B cell (primary cell): ENCODE results near the gene NAV2. TPM values are rescaled to one million over a fixed set of nuclear protein-coding genes. Genes with fewer than 3 reads are reported as not detected.

Source experiments
- ATAC-seq: fragments of 200-7000 bp; cut with Tn5 transposase; one replicate; pipeline ENCODE4 v1.10.0; 2021; ENCODE audit warnings: low read depth, mild to moderate bottlenecking, moderate number of reproducible peaks, moderate library complexity
- CTCF ChIA-PET: fragments of 350-600 bp; sonication (Branson Sonifier 250); formaldehyde crosslinking; loops from one replicate; lab custom pipeline; 2021; ENCODE audit warnings: antibody characterized with exemption, inconsistent platforms; lab: Charles Lee
- POLR2A ChIA-PET: fragments of 350-600 bp; sonication (Branson Sonifier 250); formaldehyde crosslinking; loops from one replicate; lab custom pipeline; 2021; ENCODE audit warnings: antibody characterized with exemption; lab: Charles Lee
- DNase-seq: peaks from one replicate; pipeline ENCODE4 v3.0.0; 2013
- H2AFZ ChIP-seq: 2 replicates; pipeline ENCODE4 v1.6.1; 2012; ENCODE audit warnings: mild to moderate bottlenecking, low read depth, low read length; ENCODE audit not compliant: insufficient read depth, poor library complexity, severe bottlenecking
- H3K27ac ChIP-seq, 2 donors: 1 replicate in 1 of 2; 2 replicates in 1 of 2; pipeline ENCODE4 v1.5.1; 2012 to 2013; ENCODE audit warnings: low read length in 2 of 2, mild to moderate bottlenecking in 2 of 2, moderate library complexity in 1 of 2
- H3K27me3 ChIP-seq, 4 experiments: fragments of 200-600 bp in 1 of 4; sonication (generic) in 1 of 4; replicated peaks in 1 of 4; 1 replicate in 2 of 4; 2 replicates in 2 of 4; pipeline versions ENCODE4 v1.6.1 to v1.7.0; 2013 to 2016; ENCODE audit warnings: low read length in 3 of 4, mild to moderate bottlenecking in 2 of 4, mixed read lengths in 1 of 4, moderate library complexity in 1 of 4; ENCODE audit not compliant: insufficient read depth in 4 of 4, control insufficient read depth in 3 of 4; ENCODE audit errors: control extremely low read depth in 1 of 4
- H3K36me3 ChIP-seq, 2 experiments: replicated peaks in 1 of 2; 1 replicate in 1 of 2; 2 replicates in 1 of 2; pipeline versions ENCODE4 v1.6.1 to v1.7.1; 2013; ENCODE audit warnings: low read length in 1 of 2; ENCODE audit not compliant: insufficient read depth in 2 of 2, control insufficient read depth in 1 of 2; ENCODE audit errors: control extremely low read depth in 1 of 2, extremely low read depth in 1 of 2
- H3K4me1 ChIP-seq, 2 donors: fragments of 200-600 bp in 1 of 2; sonication (generic) in 1 of 2; 1 replicate in 1 of 2; 2 replicates in 1 of 2; pipeline versions ENCODE4 v1.5.1 to v1.6.1; 2013 to 2017; ENCODE audit warnings: low read length in 2 of 2; ENCODE audit not compliant: control insufficient read depth in 2 of 2, insufficient read depth in 2 of 2
- H3K4me2 ChIP-seq: replicated peaks from 2 replicates; pipeline ENCODE3; 2012; ENCODE audit warnings: mild to moderate bottlenecking, low read depth, low read length; ENCODE audit not compliant: poor library complexity, severe bottlenecking
- H3K4me3 ChIP-seq, 5 experiments: fragments of 200-600 bp in 1 of 5; sonication (generic) in 1 of 5; 1 replicate in 3 of 5; 2 replicates in 2 of 5; pipeline versions ENCODE4 v1.5.1 to v1.7.0; 2011 to 2016; ENCODE audit warnings: low read length in 4 of 5, mild to moderate bottlenecking in 4 of 5, low read depth in 2 of 5, control low read depth in 1 of 5, moderate library complexity in 1 of 5; ENCODE audit not compliant: insufficient read depth in 1 of 5; ENCODE audit errors: control extremely low read depth in 1 of 5, extremely low read depth in 1 of 5
- H3K79me2 ChIP-seq: fragments of 200-600 bp; sonication (generic); one replicate; pipeline ENCODE4 v1.6.0; 2016; ENCODE audit warnings: low read length; ENCODE audit not compliant: control insufficient read depth, insufficient read depth
- H3K9ac ChIP-seq: fragments of 200-600 bp; sonication (generic); 2 replicates; pipeline ENCODE4 v1.6.1; 2017; ENCODE audit warnings: mild to moderate bottlenecking, low read length, moderate library complexity
- H3K9me3 ChIP-seq, 3 donors: one replicate each; pipeline versions ENCODE4 v1.6.1 to v1.7.1; 2013; ENCODE audit warnings: low read length in 2 of 3; ENCODE audit not compliant: control insufficient read depth in 2 of 3, insufficient read depth in 1 of 3; ENCODE audit errors: control extremely low read depth in 1 of 3
- H4K20me1 ChIP-seq: 2 replicates; pipeline ENCODE4 v1.6.0; 2012; ENCODE audit warnings: mild to moderate bottlenecking, low read length; ENCODE audit not compliant: insufficient read depth, control insufficient read depth, poor library complexity, severe bottlenecking
- H3K27ac Mint-ChIP-seq: one replicate; pipeline ENCODE4 v1.8.0; 2021; ENCODE audit warnings: mixed read lengths
- H3K27me3 Mint-ChIP-seq: one replicate; pipeline ENCODE4 v1.8.0; 2021; ENCODE audit warnings: mixed read lengths
- H3K4me1 Mint-ChIP-seq: one replicate; pipeline ENCODE4 v1.8.0; 2021; ENCODE audit warnings: mixed read lengths
- H3K4me3 Mint-ChIP-seq: one replicate; pipeline ENCODE4 v1.8.0; 2021; ENCODE audit warnings: mixed read lengths
- H3K9me3 Mint-ChIP-seq: one replicate; pipeline ENCODE4 v1.8.0; 2022; ENCODE audit warnings: mixed read lengths; ENCODE audit not compliant: insufficient read depth
- EZH2 ChIP-seq: IDR thresholded peaks from 2 replicates; pipeline ENCODE4 v1.6.1; 2012; ENCODE audit warnings: borderline replicate concordance, low read depth, mild to moderate bottlenecking, moderate library complexity, low read length; ENCODE audit not compliant: insufficient read depth, poor library complexity, severe bottlenecking
- WGBS: methylation state at CpG from one replicate; pipeline ENCODE4 v1.1.5; 2013; ENCODE audit warnings: missing lambda C conversion rate; ENCODE audit not compliant: insufficient coverage; 5-methylcytosine and 5-hydroxymethylcytosine counted together
- intact Hi-C: fragments of 100-400 bp; cut with micrococcal nuclease; formaldehyde crosslinking; loops from one replicate; pipeline ENCODE4 v1.10.0; 2022
- polyA plus RNA-seq: library from polyadenylated mRNA; depleted of rRNA; stranded (reverse); fragments of >200 nt; gene quantifications from 2 replicates; pipeline ENCODE4 v1.2.3, GENCODE V29; 2012
- total RNA-seq, 2 donors: library from RNA; stranded (reverse); fragments of 120-200 nt in 1 of 2; gene quantifications; 1 replicate in 1 of 2; 2 replicates in 1 of 2; pipeline versions ENCODE4 v1.2.3 to v1.2.4, GENCODE V29; 2013 to 2022
- TF ChIP-seq, protein P1 (sequence below): fragments of 200-600 bp; IDR thresholded peaks from one replicate; pipeline ENCODE4 v1.8.0; 2022; ENCODE audit warnings: antibody characterized with exemption, mild to moderate bottlenecking

The NAV2 gene
- total and polyA plus RNA-seq, 2 donors (not counting 1 experiment from before 2014, with no cell fraction given), result 0.82 to 22.2 TPM

DNA sequence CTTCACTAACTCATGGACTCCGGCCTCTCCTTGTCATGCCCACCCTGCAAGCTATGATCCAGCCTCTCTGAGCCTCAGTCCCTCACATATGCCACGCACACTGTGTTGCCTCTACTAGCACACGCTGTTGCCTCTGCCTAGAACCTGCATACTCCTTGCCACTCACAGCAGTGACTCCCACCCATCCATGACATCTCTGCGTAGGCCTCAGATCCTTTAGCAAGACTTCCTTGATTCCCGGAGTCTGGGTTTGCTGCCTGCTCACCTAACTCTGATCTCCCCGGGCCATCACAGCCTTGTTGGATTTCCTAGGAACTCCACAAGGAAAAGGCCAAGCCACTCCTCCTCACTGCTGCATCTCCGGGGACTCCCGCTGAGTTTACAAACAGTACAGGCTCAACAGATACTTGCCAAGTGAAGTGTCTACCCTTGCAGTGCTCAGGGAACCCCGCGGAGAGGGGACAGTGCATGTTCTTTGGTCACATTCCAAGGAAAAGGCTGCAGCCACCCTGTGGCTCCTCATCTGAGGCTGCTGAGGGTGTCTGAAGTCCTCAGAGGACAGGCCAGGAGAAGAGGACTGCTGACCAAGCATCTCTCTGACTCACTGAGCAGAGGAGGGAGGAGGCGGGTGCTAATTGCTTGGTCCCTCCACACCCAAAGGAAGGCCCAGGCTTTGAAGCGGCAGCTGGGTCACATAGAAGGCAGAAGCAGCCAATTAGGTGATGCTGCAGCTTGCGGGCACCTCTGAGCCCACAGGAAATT, 42.4 kb upstream of the NAV2 start:
- Mint-ChIP-seq H3K4me1 (no peaks in the 10 kb centered on the region), H3K9me3 (no peaks in the 10 kb centered on the region), H3K27me3 (peaks cover 8% of the 10 kb centered on the region), H3K4me3 (no peak overlapping the region), H3K27ac (no peak overlapping the region)
- Histone ChIP-seq H3K4me2 (no peak overlapping the region), H2AFZ (no peak overlapping the region), H3K79me2 (no peaks in the 10 kb centered on the region), H3K9me3 (no peaks in the 10 kb centered on the region), H3K4me3 (no peak overlapping the region), H3K4me1 (no peaks in the 10 kb centered on the region), H3K27ac (no peak overlapping the region), H3K9ac (no peak overlapping the region), H4K20me1 (no peaks in the 10 kb centered on the region), H3K27me3 (peaks cover 0 to 3% (median under 1%) of the 10 kb centered on the region in 4 experiments), H3K36me3 (no peaks in the 10 kb centered on the region)
- POLR2A ChIA-PET, result no interaction called here
- ATAC-seq (no peak), DNase-seq (no peak)
- intact Hi-C loops, result no loop called here
- CTCF ChIA-PET, result no interaction called here
- TF ChIP-seq, protein P1, sequence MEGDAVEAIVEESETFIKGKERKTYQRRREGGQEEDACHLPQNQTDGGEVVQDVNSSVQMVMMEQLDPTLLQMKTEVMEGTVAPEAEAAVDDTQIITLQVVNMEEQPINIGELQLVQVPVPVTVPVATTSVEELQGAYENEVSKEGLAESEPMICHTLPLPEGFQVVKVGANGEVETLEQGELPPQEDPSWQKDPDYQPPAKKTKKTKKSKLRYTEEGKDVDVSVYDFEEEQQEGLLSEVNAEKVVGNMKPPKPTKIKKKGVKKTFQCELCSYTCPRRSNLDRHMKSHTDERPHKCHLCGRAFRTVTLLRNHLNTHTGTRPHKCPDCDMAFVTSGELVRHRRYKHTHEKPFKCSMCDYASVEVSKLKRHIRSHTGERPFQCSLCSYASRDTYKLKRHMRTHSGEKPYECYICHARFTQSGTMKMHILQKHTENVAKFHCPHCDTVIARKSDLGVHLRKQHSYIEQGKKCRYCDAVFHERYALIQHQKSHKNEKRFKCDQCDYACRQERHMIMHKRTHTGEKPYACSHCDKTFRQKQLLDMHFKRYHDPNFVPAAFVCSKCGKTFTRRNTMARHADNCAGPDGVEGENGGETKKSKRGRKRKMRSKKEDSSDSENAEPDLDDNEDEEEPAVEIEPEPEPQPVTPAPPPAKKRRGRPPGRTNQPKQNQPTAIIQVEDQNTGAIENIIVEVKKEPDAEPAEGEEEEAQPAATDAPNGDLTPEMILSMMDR, result no peak
- TF ChIP-seq EZH2, result no peak
- WGBS, result 86% methylated on average over 12 of the region's 13 CpGs

DNA sequence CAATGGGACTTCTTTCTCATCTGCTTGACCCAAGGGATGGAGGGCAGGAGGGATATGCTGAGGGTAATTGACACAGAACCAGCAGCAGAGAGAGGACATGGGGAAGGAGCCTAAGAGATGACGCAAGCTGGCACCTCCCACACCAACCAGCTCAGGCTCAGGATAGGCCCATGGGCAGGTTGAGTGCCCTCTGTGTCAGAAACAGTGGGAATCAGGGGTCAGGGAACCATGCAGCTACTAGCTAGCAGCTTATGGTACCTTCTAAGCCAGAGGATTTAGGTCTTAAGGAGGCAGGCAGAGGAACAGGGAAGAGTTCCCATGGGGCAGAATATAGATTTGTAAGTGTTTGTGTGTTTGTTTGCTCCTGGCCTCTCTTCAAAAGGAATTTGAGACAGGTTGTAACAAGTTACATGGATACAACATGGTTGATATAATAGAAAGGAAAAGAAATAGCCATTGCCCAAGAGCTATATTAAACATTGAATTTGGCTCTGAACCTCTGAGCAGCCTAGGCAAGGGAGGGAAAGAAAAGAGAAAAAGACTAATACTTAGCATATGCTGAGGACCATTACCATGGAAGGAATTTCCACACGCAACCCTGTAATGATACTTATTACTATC, 39.9 kb upstream of the NAV2 start:
- intact Hi-C loops, result no loop called here
- CTCF ChIA-PET, result no interaction called here
- WGBS, result no CpG with 5 or more reads among the region's 2 CpGs

More for the DNA sequence above, 39.9 kb upstream of the NAV2 start:
- no peak for DNase-seq
- Mint-ChIP-seq H3K9me3 (no peaks in the 10 kb centered on the region), H3K4me1 (no peaks in the 10 kb centered on the region), H3K27me3 (peaks cover 8% of the 10 kb centered on the region), H3K27ac (no peak overlapping the region), H3K4me3 (no peak overlapping the region)
- no peaks in the 10 kb centered on the region for H3K36me3 ChIP-seq
- no peak overlapping the region for H3K27ac ChIP-seq
- ATAC-seq, result no peak
- H3K27me3 ChIP-seq, result peaks cover 0 to 3% (median 0%) of the 10 kb centered on the region in 4 experiments
- H2AFZ ChIP-seq, result no peak overlapping the region
- no peaks in the 10 kb centered on the region for H3K79me2 ChIP-seq
- TF ChIP-seq EZH2, result no peak
- TF ChIP-seq, protein P1, result no peak
- H3K9me3 ChIP-seq, result no peaks in the 10 kb centered on the region
- H3K4me2 ChIP-seq, result no peak overlapping the region
- H3K9ac ChIP-seq, result no peak overlapping the region
- no peak overlapping the region for H3K4me3 ChIP-seq
- H3K4me1 ChIP-seq, result no peaks in the 10 kb centered on the region
- POLR2A ChIA-PET, result no interaction called here
- no peaks in the 10 kb centered on the region for H4K20me1 ChIP-seq
